Measurements from ENCODE around the gene ASCC1.

The ASCC1 gene

DNA sequence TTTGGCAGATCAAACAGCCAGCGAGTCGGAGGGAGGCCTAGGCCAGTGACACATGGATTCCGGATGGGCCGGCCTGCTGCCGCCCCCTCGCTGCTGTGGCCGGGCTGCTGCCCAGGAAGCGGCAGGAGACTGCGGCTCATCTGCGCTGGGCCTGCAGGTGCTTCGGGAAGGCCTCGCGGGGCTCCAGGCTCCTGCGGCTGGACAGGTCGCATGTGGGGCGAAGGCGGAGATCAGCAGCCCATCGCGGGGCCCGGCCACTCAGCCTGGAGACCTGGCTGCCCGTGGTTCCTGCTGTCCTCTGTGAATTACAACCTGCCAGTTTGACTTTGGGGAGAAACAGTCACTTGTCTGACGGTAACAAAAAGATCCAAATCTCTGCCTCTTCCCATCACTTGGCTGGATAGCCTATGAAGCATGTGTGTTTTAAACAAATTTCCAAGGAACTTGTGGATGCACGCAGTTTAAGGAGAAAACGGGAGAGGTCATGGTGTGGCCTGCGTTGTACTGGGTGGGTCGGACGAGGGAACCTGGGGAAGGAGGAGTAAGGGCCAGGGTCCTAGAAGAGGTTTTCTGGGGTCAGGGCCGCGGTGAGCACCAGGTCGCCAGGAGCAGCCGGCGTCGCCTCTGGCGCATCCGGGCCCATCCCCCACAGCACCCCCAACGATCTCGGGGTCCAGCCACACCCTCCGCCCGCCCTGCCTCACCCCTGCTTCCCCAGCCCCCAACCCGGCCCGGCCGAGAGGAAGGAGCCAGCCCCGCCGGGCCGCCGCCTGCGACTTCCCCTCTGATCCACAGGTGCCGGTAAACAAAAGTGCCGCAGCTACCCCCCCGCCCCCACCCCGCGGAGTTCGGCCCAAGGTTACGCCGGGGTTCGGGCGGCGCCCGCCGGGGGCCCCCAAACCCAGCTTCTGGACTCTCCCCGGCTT lies 129.3 kb downstream of the ASCC1 start:
- in situ Hi-C loops (cut with HindIII; ENCODE audit: low sequenced_read_pairs), result no loop called here

DNA sequence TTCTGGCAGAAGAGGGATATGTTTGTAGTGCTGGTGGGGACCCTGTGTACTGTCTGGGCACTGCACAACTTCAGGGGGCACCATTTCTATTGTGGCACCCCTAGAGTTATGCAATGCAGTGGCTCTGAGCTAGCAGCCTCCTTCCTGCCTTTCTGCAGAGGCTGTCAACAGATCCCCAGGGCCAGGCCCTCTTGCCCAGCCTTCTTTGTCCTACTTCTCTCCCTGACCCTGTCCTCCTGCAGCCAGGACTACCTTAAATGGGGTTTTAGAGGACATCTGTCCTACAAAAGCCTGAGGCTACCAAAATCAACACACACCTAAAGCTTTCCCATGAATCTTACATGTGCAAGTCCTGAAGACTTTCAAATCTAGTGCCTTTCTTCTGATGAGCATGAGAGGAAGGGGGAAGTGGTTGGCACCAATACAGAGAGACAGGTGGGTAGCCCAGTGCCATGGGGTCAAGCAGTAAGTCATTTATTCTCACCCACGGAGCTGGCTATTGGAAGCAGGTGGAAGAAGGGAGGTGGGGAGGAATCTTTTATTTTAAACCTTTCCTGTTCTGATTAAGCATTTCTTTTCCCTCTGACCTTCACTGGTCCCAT lies 130.1 kb downstream of the ASCC1 start:
- in situ Hi-C loops (cut with HindIII; ENCODE audit: low sequenced_read_pairs), result no loop called here

DNA sequence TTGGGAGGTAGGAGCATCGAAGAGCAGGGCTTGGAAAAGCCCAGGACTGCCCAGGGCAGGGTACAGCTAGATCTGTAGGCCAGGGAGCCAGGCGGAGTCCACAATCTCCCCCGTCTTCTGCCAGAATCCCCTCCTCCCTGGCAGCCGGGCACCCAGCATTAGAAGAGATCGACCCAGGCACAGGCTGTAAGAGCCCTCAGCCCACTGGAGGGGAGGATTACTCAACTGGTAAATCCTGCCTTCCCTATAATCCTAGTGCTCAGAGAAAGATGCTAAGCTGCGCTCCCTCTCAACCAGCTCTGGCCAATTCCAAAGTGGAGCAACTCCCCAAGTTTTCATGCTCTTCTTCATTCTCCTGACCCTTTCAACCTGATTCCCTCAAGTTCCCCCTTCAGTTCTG lies 130.9 kb downstream of the ASCC1 start:
- in situ Hi-C loops (cut with HindIII; ENCODE audit: low sequenced_read_pairs), result no loop called here

DNA sequence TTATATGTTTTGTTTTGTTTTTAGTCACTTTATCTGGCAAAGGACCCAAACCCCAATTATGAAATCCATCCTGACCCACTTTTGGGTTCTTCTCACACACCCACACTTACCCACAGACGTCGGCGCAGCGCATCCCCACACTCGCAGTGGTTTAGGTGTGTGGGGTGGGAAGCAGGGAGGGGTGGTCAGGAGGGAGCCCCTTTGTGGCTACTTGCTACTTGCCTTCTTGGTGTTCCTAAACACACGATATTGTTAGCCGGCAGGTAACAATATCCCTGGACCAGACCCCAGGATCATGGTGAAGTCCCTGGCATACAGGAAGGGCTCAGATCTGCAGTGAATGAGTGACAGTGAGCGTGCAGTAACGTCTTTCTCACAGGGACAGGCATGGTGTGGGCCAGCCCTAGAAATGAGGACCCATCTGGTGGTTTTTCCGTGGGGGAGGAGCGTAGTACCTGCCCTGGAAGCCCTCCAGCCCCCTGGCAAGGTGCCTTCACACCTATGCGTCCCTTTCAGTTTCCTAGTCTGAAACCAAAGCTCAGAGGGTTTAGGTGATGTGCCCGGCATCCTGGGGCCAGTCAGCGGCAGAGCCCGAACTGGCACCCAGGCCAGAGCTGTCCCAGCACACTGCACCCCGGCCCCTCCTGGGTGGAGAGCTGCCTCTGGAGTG lies 132.2 kb downstream of the ASCC1 start:
- in situ Hi-C loops (cut with HindIII; ENCODE audit: low sequenced_read_pairs), result no loop called here

DNA sequence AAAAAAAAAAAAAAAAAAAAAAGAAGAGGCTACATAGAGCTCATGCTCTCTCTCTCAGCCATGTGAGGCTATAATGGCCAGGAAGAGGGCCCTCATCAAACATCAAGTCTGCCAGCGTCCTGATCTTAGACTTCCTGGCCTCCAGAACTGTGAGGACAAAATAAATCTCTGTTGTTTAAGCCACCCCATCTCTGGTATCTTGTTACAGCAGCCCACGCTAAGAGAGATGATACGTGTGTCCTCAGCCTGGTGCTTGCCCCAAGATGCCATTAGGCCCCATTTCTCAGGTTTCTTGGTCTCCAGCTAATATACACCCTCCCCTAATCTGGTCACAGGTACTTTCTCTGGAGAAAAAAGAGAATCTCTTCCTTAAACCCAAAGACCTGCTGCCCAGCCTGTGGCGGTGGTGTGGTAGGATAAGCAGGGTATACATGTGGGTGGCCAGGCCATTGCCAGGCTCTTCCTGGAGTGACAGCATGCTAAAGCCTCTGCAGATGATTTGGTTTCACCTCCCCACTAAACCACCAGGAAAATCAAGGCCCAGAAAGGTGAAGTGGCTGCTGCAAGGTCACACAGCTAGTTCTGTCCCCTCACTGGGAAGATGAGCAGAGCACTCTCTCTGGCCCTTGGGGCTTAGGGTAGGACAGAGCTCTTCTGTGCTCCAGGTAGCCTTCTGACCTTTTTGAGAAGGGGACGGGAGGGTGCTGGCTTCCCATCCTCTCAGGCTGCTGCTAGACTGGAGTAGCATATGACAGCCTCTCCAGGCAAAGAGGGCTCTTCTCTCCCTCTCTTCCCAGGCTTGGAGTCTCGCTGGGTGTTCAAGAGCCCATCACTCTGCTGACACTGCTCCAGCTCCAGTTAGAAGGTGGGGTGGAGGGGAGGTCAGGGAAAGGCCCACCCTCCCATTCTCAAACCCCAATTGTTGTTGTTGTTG lies 133.0 kb downstream of the ASCC1 start:
- in situ Hi-C loops (cut with HindIII; ENCODE audit: low sequenced_read_pairs), result no loop called here

DNA sequence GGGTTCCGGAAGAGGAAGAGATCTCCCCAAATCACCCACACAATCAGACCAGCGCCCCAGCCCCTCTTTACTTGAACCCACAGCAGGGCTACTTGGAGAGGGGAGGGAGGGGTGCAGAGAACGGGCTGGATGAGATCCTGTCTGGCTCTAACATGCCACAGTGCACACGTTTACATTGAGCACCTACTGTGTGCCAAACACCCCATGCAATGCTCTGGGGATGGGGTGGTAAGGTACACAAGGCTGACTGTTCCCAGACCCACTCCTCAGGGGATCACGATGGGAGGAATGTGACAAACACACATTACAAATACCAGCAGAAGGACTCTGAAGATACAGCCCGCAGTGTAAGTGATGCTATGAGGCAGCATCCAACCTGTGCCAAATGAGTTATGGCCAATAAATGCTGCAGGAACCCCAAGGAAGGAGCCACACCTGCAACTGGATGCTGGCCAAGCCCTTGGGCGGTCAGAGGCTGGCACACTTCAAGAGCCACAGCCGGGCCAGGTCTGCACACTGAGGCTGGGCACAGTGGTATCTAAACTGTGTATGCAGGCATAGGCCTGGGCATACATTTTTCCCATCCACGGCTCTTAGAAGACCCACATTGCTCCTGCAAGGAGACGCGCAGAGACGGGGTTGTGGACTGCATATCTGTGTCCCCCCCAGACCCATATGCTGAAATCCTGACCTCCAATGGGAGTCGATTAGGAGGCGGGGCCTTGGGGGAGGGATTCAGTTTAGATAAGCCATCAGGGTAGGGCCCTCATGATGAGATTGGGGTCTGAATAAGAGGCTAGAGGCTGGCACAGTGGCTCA lies 134.1 kb downstream of the ASCC1 start:
- in situ Hi-C loops (cut with HindIII; ENCODE audit: low sequenced_read_pairs), result no loop called here

DNA sequence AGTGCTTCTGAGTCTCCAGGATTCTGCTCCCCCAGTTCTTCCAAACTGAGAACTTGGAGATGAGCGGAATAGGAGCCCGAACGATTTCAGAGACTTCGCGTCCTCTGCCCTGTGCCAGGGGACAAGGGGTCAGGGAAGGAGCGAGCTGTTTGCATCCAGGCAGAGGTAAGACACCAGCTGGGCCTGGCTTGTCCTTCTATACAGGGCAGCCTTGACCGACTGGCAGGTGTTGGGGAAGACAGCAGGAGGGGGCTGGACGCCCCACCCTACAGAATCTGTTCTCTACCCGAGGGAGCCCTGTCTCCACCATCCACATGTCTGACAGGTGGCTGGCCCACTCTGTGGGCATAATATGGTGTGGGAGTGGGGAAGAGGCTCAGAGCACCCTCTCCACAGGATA lies 134.9 kb downstream of the ASCC1 start:
- in situ Hi-C loops (cut with HindIII; ENCODE audit: low sequenced_read_pairs), result no loop called here

DNA sequence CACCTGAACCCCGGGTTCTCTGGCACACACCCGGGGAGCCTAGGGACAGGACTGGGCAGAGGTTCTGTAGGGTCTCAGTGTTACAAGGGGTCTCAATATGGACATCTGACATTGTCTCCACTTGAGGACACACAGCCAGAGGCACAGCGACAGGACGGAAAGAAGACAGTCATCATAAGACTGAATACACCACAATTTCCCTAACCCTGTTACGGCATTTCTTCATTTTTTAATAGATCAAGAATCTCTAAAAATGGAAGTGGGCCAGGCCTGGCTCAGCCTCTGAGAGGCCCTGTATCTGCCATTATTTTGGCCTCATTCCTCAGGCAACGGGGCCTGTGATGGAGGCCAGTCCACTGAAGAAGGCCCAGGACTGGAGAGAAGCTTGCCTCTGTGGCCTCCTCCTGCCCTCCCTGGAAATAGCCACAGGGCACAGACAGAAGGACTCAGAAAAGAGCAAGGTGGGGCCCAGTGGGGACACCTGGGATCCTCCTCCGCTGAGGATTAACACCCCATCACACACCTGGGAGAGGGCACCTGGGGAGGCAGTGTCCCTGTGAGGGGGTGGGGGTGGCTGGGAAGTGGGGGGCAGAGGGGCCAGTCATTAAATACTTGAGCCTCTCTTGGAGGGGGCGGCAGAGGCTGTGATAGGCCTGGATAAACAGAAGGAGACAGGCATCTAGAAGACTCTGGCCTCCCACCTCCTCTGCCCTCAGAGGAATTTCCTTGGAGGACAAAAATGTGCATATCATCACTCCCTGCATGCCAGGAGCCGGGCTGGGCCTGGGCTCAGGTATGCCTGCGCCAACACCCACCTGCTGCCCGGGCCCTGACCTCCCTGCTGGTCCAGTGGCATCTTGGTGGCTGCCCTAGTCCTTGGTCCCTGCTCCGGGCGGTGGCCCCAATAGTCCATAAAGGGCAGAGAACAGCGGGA lies 135.8 kb downstream of the ASCC1 start:
- in situ Hi-C loops (cut with HindIII; ENCODE audit: low sequenced_read_pairs), result no loop called here

DNA sequence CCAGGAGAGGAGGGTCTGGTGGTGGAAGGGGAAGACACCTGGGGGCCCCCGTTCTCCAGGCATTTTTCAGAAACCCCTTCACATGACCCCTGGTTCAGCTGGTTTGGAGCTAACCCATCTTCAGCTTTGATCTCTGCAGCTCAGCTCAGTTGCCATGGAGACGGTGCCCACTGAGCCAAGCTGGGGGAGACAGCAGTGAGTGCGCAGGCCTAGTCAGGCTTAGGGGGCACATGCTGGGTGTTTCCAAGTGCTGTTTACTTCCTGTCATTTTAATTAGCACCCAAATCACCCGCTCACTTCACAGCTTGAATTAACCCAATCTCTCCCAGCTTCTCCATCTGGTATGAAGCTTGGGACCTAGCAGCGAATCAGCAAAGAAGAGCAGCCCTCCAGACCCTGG lies 136.7 kb downstream of the ASCC1 start:
- in situ Hi-C loops (cut with HindIII; ENCODE audit: low sequenced_read_pairs), result no loop called here

DNA sequence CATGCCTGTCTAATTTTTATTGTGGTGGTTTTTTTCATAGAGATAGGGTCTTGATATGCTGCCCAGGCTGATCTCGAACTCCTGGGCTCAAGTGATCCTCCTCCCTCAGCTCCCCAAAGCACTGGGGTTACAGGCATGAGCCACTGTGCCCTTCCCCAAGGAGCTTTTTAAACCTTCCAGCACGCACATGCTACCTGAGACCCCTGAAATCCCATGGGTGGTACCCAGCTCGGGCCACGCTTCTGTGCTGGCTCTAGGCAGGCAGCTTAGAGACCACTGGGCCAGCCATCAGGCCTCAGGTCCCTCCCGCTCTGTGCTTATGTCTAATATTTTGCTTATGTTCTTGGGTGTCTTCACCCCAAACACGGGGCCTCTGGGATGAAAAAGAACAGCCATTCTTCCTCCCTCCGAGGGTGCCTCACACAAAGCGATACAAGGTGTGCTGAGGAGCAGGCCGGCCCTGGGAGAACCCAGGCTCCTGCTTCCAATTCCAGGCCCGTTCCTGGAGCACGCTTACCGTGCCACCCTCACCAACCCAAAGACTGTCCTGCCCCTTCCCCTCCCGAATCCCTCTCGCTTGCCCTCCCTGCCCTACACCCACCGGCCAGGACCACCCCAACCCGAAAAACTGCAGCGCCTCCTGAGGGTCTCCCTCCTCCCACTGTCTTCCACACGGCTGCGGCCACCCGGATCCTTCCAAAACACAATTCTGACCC lies 138.6 kb downstream of the ASCC1 start:
- in situ Hi-C loops (cut with HindIII; ENCODE audit: low sequenced_read_pairs), result no loop called here

DNA sequence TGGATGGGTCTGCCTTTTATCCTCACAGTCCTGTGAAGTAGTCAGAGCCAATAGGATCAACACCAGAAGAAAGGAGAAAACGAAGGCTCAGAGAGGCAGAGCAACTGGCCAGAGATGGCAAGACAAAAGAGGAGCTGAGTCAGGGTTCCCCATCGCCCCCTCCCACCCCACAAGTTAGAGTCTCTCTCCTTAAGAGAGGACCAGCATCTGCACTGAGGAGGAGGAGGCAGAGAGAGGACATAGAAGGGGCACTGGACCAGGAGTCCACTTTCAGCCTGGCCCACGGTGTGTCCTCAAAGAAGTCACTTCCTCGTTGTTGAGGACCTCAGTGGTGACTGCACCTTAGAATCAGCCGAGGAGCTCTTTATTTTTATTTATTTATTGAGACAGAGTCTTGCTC lies 139.3 kb downstream of the ASCC1 start:
- in situ Hi-C loops (cut with HindIII; ENCODE audit: low sequenced_read_pairs), result no loop called here

DNA sequence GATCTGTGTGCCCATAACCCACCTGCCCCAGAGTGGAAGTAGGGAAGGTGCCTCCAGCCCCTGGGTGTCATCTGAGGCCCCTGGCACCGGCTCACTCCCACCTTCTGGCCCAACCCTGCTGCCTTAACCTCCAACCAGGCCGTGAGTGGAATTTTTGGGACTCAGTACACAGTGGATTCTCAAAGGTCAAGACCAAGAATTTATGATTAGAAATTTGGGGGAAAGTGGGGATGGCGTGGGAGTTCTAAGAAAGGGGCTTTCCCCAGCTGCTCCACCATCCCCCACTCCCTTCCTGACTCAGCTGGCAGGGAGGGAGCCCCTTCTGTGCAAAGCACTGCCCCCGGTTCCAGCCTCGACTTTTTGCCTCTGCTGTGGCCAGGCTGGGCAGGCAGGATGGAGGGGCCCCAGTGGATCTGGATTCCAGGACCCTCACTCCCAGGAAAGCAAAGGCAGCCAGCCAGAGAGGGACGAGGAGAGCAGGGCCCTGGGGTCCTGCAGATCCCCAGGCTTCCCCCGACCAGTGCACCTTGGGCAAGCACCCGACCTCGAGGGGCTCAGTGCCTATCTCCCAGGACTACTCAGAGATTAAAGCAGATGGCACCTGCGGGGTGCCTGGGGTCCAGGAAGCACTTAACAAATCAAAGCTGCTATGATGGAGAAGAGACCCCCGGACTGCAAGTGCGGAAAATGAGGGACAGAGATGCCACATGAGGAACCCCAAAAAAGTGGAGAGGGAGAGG lies 140.5 kb downstream of the ASCC1 start:
- in situ Hi-C loops (cut with HindIII; ENCODE audit: low sequenced_read_pairs), result no loop called here

DNA sequence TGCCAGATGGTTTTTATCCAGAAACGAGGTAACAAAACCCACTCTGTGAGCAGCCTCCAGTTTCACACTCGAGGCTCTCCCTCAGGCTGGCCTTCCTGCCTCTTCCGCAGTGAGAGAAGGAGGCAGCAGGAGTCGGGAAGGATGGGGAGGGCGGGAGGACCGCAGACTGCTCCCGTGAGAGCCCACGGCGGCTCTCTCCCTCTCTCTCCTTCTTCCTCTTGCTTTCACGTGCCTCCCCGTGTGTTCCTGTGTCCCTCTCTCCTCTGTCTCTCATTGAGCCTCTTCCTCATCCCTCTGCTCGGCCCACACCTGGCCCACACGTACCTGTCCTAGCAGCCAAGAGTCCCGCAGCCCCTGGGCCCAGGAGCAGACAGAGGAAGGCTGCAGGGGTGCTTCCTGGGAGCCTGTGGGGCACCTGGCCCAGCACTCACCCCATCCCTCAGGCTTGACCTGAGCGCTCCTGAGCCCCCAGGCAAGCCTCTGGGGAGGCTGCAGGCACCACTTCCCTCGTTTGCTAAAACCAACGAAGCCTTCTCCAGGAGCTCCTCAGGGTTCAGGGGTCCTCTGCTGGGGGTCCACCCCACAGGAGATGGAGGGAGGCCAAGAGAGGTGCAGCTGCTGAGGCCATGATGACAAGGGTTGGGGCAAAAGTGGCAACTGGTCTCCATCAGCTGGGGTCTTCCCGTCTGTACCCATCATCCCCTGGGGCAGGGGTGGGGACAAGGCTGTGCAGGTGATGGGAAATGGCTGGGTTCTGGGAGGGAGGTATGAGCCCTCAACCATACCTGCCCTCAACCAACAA lies 141.3 kb downstream of the ASCC1 start:
- in situ Hi-C loops (cut with HindIII; ENCODE audit: low sequenced_read_pairs), result no loop called here

DNA sequence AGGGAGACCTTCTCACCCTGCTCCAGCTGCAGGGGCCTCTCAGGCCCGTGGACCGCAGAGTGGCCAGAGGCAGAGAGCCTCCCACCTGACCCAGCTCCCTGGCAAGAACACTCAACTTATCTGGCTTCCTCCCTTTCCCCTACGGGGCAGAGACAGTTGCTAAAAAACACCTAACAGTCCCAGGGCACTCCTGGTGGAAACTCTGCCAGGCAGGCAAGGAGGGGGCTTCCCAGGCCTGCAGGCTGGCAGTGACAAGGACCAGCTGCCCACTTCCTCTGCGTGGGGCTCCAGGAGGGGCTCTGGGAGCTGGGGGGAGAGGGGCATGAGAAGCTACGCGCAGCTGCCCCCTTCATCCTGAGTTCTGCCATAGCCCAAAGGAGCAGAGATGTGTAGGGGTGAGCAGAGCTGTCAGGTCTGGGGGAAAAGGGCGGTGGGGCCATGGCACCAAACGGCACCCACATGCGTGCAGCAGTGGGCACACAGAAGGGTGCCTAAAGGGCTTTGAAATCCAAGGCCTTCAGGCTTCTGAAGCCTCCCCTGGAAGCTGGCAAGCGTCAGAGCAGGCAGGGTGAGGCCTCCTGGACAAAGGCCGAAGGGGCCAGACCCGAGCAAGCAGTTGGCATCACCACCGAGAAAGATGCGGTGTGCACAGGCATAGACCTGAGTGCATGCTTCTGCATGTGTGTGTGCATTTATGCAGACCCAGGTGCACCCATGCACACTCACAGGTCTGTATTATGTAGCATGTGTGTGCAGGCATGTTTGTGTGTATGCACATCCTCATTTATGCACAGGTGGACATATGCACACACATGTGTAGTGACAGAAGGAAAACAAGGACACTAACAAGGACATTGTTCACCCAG lies 142.1 kb downstream of the ASCC1 start:
- in situ Hi-C loops (cut with HindIII; ENCODE audit: low sequenced_read_pairs), result no loop called here

DNA sequence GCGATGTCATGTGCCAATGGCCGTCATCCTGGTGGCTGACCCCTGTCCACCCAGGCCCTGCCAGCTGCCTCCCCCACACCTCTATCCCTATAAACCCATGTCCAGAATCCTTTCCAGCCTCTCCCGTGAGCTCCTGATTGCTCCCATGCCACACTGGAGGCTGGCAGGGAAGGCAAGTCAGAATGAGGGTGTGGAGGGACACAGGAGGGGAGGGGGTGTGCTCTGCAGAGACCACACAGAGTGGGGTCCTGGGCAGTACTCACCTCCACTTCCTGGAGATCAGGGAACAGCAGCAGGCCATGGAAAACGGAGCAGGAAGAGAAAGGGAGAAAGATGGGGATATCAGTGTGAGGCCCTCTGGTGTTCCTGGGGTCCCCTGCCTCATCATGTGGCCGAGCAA lies 143.4 kb downstream of the ASCC1 start:
- in situ Hi-C loops (cut with HindIII; ENCODE audit: low sequenced_read_pairs), result no loop called here

DNA sequence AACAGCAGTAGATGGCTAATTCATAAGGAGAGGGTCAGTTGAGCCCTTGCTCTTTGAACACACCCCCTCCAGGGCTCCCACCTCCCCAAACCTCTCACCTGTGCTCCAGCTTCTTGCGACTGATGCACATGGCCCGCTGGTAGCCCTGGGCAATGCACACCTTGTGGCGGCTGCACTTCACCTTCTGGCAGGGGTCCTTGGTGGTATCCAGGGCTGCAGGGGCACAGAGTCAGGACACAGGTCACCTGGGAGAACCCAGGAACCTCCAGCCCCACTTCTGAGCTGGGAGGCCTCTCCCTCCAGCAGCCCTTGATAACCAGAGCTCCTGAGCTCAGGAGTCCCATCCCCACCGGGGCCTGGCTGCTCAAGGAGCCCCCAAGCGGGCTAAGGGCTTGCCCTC lies 144.0 kb downstream of the ASCC1 start:
- in situ Hi-C loops (cut with HindIII; ENCODE audit: low sequenced_read_pairs), result no loop called here

Measured in endothelial cell of hepatic sinusoid (primary cell).